ENCODE results near the gene TMEM238. TPM values are rescaled to one million over a fixed set of nuclear protein-coding genes. Genes with fewer than 3 reads are reported as not detected.

The TMEM238 gene
- polyA plus RNA-seq, 6 donors from 2014 or later, result 0.29 to 0.90 (median 0.40) TPM; not detected in 2

Other genes with a start within 250 kb of the TMEM238 start
- gene TNNT1, start 235.1 kb downstream of the TMEM238 start, polyA plus RNA-seq (ENCODE audit: low read depth in 6 of 6), result not detected
- gene TNNI3, start 226.6 kb downstream of the TMEM238 start, polyA plus RNA-seq (ENCODE audit: low read depth in 6 of 6), result not detected
- not detected for gene DNAAF3, start 217.7 kb downstream of the TMEM238 start, polyA plus RNA-seq (ENCODE audit: low read depth in 6 of 6)
- gene SYT5, start 204.0 kb downstream of the TMEM238 start, polyA plus RNA-seq (ENCODE audit: low read depth in 6 of 6), result 1 to 10 TPM in 5 of 6 donors, under 1 TPM in 1; 0.92 to 2.6 (median 1.6) TPM
- gene PTPRH, start 174.8 kb downstream of the TMEM238 start, polyA plus RNA-seq (ENCODE audit: low read depth in 6 of 6), result not detected
- 1 to 10 TPM in 2 of 6 donors, under 1 TPM in 2, not detected in 2; 0.25 to 1.5 (median 0.76) TPM for gene TMEM86B, start 155.5 kb downstream of the TMEM238 start, polyA plus RNA-seq (ENCODE audit: low read depth in 6 of 6)
- gene PPP6R1, start 125.3 kb downstream of the TMEM238 start, polyA plus RNA-seq (ENCODE audit: low read depth in 6 of 6), result 10 to 100 TPM; 21.4 to 81.1 (median 41.1) TPM
- gene HSPBP1, start 104.2 kb downstream of the TMEM238 start, polyA plus RNA-seq (ENCODE audit: low read depth in 6 of 6), result 10 to 100 TPM; 22.6 to 40.0 (median 32.6) TPM
- gene BRSK1, start 100.3 kb downstream of the TMEM238 start, polyA plus RNA-seq (ENCODE audit: low read depth in 6 of 6), result not detected
- not detected for gene TMEM150B, start 59.0 kb downstream of the TMEM238 start, polyA plus RNA-seq (ENCODE audit: low read depth in 6 of 6)
- 1 to 10 TPM in 4 of 6 donors, under 1 TPM in 1, not detected in 1; 0.83 to 2.4 (median 1.3) TPM for gene KMT5C, start 44.4 kb downstream of the TMEM238 start, polyA plus RNA-seq (ENCODE audit: low read depth in 6 of 6)
- gene COX6B2, start 29.6 kb downstream of the TMEM238 start, polyA plus RNA-seq (ENCODE audit: low read depth in 6 of 6), result not detected
- gene GARIN5B, start 21.0 kb downstream of the TMEM238 start, polyA plus RNA-seq (ENCODE audit: low read depth in 6 of 6), result not detected
- not detected for gene IL11, start 13.8 kb downstream of the TMEM238 start, polyA plus RNA-seq (ENCODE audit: low read depth in 6 of 6)
- not detected for gene TMEM190, start 7.5 kb downstream of the TMEM238 start, polyA plus RNA-seq (ENCODE audit: low read depth in 6 of 6)
- 100 to 1,000 TPM; 229 to 734 (median 601) TPM for gene RPL28, start 1.6 kb upstream of the TMEM238 start, polyA plus RNA-seq (ENCODE audit: low read depth in 6 of 6)
- gene UBE2S, start 23.5 kb upstream of the TMEM238 start, polyA plus RNA-seq (ENCODE audit: low read depth in 6 of 6), result 10 to 100 TPM; 18.8 to 41.3 (median 30.6) TPM
- not detected for gene SHISA7, start 59.0 kb upstream of the TMEM238 start, polyA plus RNA-seq (ENCODE audit: low read depth in 6 of 6)
- gene ISOC2, start 77.3 kb upstream of the TMEM238 start, polyA plus RNA-seq (ENCODE audit: low read depth in 6 of 6), result 10 to 100 TPM; 21.8 to 57.9 (median 28.0) TPM
- not detected for gene C19orf85, start 80.5 kb upstream of the TMEM238 start, polyA plus RNA-seq (ENCODE audit: low read depth in 6 of 6)
- gene ZNF628, start 92.3 kb upstream of the TMEM238 start, polyA plus RNA-seq (ENCODE audit: low read depth in 6 of 6), result 1 to 10 TPM in 2 of 6 donors, under 1 TPM in 3, not detected in 1; 0.16 to 2.2 (median 0.94) TPM
- gene NAT14, start 100.9 kb upstream of the TMEM238 start, polyA plus RNA-seq (ENCODE audit: low read depth in 6 of 6), result 1 to 10 TPM; 3.4 to 7.5 (median 4.8) TPM
- under 1 TPM in 4 of 6 donors, not detected in 2; 0.05 to 0.11 (median 0.09) TPM for gene SSC5D, start 104.1 kb upstream of the TMEM238 start, polyA plus RNA-seq (ENCODE audit: low read depth in 6 of 6)
- not detected for gene SBK2, start 152.8 kb upstream of the TMEM238 start, polyA plus RNA-seq (ENCODE audit: low read depth in 6 of 6)
- gene SBK3, start 161.3 kb upstream of the TMEM238 start, polyA plus RNA-seq (ENCODE audit: low read depth in 6 of 6), result not detected
- gene ZNF579, start 196.6 kb upstream of the TMEM238 start, polyA plus RNA-seq (ENCODE audit: low read depth in 6 of 6), result under 1 TPM; 0.13 to 0.85 (median 0.40) TPM
- 1 to 10 TPM; 2.3 to 5.2 (median 3.2) TPM for gene FIZ1, start 215.2 kb upstream of the TMEM238 start, polyA plus RNA-seq (ENCODE audit: low read depth in 6 of 6)
- 10 to 100 TPM; 25.1 to 42.1 (median 37.1) TPM for gene ZNF524, start 216.0 kb upstream of the TMEM238 start, polyA plus RNA-seq (ENCODE audit: low read depth in 6 of 6)
- under 1 TPM in 4 of 6 donors, not detected in 2; 0.12 to 0.60 (median 0.18) TPM for gene ZNF865, start 221.4 kb upstream of the TMEM238 start, polyA plus RNA-seq (ENCODE audit: low read depth in 6 of 6)
- 1 to 10 TPM in 4 of 6 donors, under 1 TPM in 1, not detected in 1; 0.95 to 3.5 (median 2.7) TPM for gene ZNF784, start 240.3 kb upstream of the TMEM238 start, polyA plus RNA-seq (ENCODE audit: low read depth in 6 of 6)

Measured in naive B cell (primary cell).